AG04449 (cell line): ENCODE data around the gene DCK.
A peak's percentile ranks its signal among the peaks of the same experiment; 100 is the strongest.

ENCODE experiments used
- CTCF ChIA-PET: fragments of 350-600 bp; formaldehyde crosslinking; extraction: SDS; loops from one replicate; lab custom pipeline; 2021; ENCODE audit warnings: antibody characterized with exemption; lab: Yijun Ruan, JAX
- POLR2A ChIA-PET: fragments of 400-600, 350-600 bp; formaldehyde crosslinking; extraction: SDS; loops from one replicate; lab custom pipeline; 2020; ENCODE audit warnings: antibody characterized with exemption, inconsistent platforms; lab: Yijun Ruan, JAX
- DNase-seq: peaks from one replicate; pipeline ENCODE4 v3.0.0-alpha.2; 2010; ENCODE audit warnings: low read depth, low spot score
- H3K4me3 ChIP-seq: 2 replicates; pipeline ENCODE4 v1.5.1; 2011; ENCODE audit warnings: low read depth, mild to moderate bottlenecking, control low read depth, low read length
- TF ChIP-seq, protein P1 (sequence below): IDR thresholded peaks from one replicate; pipeline ENCODE4 v1.5.1; 2011; ENCODE audit warnings: mild to moderate bottlenecking, moderate library complexity, low read length, control low read depth, inconsistent platforms; ENCODE audit not compliant: insufficient read depth; ENCODE audit errors: missing control alignments

The DCK gene

GRCh38 chr4:70993181-70994068 is at the start of gene DCK:
Gene DCK (plus strand): TSS chr4:70993649. CDS start chr4:70993836, 187 bp downstream.
- ChIA-PET CTCF (interaction anchor here (1.3 to 10.2 kb wide), 4 partner anchors 10 to 30 kb away, joined by 3 to 80 read pairs (median 4); no protein-coding TSS in a partner anchor), POLR2A (interaction anchor here (0.6 to 1.5 kb wide), 3 partner anchors 89 to 154 kb away, joined by 4 to 8 read pairs (median 4); partner anchors contain the start of genes GRSF1 and MOB1B)
- peak within 1 kb of the TSS; percentile 90 for H3K4me3 ChIP-seq
- no peak for DNase-seq
- TF ChIP-seq, protein P1, sequence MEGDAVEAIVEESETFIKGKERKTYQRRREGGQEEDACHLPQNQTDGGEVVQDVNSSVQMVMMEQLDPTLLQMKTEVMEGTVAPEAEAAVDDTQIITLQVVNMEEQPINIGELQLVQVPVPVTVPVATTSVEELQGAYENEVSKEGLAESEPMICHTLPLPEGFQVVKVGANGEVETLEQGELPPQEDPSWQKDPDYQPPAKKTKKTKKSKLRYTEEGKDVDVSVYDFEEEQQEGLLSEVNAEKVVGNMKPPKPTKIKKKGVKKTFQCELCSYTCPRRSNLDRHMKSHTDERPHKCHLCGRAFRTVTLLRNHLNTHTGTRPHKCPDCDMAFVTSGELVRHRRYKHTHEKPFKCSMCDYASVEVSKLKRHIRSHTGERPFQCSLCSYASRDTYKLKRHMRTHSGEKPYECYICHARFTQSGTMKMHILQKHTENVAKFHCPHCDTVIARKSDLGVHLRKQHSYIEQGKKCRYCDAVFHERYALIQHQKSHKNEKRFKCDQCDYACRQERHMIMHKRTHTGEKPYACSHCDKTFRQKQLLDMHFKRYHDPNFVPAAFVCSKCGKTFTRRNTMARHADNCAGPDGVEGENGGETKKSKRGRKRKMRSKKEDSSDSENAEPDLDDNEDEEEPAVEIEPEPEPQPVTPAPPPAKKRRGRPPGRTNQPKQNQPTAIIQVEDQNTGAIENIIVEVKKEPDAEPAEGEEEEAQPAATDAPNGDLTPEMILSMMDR, result no peak

- no peak overlapping the region for H3K4me3 ChIP-seq
- DNase-seq, result no peak
- ChIA-PET POLR2A (interaction anchor here (0.9 to 1.4 kb wide), 2 partner anchors 13 to 43 kb away, joined by 4 to 5 read pairs; partner anchors contain the start of gene MOB1B), CTCF (interaction anchor here (1.3 to 2.0 kb wide), 3 partner anchors 10 to 293 kb away, joined by 3 to 5 read pairs (median 3); no protein-coding TSS in a partner anchor)
- TF ChIP-seq, protein P1, result no peak
Measured at GRCh38 chr4:70945046-70945445, 48.4 kb upstream of the DCK start.

GRCh38 chr4:70945452-70946055 is 47.9 kb upstream of the DCK start:
- CTCF ChIA-PET, result interaction anchor here (1.3 to 2.0 kb wide), 2 partner anchors 9 to 10 kb away, joined by 3 to 5 read pairs; no protein-coding TSS in a partner anchor
- no peak overlapping the region for H3K4me3 ChIP-seq
- TF ChIP-seq, protein P1, result no peak
- POLR2A ChIA-PET, result interaction anchor here (0.9 to 1.4 kb wide), 2 partner anchors 13 to 43 kb away, joined by 4 to 5 read pairs; partner anchors contain the start of gene MOB1B
- DNase-seq, result no peak

- CTCF ChIA-PET, result no interaction called here
- no peak overlapping the region for H3K4me3 ChIP-seq
- POLR2A ChIA-PET, result no interaction called here
- TF ChIP-seq, protein P1, result no peak
- no peak for DNase-seq
Measured at GRCh38 chr4:70946939-70947338, 46.5 kb upstream of the DCK start.

DNA sequence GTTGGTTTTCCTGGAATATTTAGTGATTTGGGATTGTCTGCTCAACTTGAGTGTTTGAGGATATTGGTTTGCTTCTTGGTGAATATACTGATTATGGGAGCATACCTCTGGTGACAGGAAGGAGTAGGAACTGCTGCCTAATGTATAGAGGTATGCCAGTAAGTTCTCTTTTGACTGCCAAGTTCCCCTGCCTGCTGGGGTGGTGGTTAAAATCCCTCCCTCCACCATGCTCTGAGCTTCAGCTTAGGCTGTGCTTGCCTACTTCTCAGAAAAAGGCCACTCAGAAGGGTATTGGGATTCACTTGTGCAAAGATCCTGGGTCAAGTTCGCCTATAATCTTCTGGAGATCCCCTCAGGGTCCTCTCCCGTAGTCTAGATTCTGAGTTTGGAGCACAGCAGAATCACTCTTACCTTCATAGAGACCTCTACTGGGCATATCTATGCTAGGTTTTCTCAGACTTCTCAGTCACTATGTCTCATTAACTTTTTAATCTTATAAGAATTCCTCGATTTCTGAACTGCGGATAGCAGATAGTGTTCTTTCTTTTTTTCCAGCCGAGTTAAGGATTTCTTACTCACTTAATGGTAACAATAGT is 44.7 kb upstream of the DCK start:
- H3K4me3 ChIP-seq, result no peak overlapping the region
- DNase-seq, result no peak
- ChIA-PET POLR2A (no interaction called here), CTCF (interaction anchor here (1.1 to 1.4 kb wide), 2 partner anchors 11 to 47 kb away, joined by 3 to 5 read pairs; no protein-coding TSS in a partner anchor)
- TF ChIP-seq, protein P1, result no peak
